ENCODE results near the gene GUCY1B1.

GUCY1B1 gene

DNA sequence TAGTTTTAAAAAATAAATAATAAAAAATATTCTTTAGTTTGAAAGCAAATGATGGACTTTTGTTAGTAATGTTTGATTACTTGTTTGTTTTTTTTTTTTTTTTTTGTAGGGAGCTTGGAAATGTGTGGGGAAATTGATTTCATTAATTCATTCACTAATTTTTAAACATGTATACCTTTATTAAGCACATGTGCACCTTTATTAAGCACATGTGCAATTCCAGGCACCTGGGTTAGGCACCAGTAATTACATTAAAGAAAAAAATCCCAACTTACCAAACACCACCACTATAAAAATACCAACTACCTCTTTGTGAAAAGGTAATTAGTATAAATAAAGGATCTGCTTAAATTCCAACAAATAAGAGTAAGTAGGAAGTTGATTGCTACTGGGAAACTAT, 9.5 kb downstream of the GUCY1B1 start:
- H3K4me3 ChIP-seq (ENCODE audit: low read depth, low read length) = no peak overlapping the region
- TF ChIP-seq, protein P1, sequence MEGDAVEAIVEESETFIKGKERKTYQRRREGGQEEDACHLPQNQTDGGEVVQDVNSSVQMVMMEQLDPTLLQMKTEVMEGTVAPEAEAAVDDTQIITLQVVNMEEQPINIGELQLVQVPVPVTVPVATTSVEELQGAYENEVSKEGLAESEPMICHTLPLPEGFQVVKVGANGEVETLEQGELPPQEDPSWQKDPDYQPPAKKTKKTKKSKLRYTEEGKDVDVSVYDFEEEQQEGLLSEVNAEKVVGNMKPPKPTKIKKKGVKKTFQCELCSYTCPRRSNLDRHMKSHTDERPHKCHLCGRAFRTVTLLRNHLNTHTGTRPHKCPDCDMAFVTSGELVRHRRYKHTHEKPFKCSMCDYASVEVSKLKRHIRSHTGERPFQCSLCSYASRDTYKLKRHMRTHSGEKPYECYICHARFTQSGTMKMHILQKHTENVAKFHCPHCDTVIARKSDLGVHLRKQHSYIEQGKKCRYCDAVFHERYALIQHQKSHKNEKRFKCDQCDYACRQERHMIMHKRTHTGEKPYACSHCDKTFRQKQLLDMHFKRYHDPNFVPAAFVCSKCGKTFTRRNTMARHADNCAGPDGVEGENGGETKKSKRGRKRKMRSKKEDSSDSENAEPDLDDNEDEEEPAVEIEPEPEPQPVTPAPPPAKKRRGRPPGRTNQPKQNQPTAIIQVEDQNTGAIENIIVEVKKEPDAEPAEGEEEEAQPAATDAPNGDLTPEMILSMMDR (IDR thresholded peaks at IDR 0.05; ENCODE audit: borderline replicate concordance, insufficient read depth, low read depth, low read length) = no peak

- TF ChIP-seq, protein P1 (IDR thresholded peaks at IDR 0.05; ENCODE audit: borderline replicate concordance, insufficient read depth, low read depth, low read length) = no peak
These were observed 10.3 kb downstream of the GUCY1B1 start for GRCh38 chr4:155769090-155769489.

DNA sequence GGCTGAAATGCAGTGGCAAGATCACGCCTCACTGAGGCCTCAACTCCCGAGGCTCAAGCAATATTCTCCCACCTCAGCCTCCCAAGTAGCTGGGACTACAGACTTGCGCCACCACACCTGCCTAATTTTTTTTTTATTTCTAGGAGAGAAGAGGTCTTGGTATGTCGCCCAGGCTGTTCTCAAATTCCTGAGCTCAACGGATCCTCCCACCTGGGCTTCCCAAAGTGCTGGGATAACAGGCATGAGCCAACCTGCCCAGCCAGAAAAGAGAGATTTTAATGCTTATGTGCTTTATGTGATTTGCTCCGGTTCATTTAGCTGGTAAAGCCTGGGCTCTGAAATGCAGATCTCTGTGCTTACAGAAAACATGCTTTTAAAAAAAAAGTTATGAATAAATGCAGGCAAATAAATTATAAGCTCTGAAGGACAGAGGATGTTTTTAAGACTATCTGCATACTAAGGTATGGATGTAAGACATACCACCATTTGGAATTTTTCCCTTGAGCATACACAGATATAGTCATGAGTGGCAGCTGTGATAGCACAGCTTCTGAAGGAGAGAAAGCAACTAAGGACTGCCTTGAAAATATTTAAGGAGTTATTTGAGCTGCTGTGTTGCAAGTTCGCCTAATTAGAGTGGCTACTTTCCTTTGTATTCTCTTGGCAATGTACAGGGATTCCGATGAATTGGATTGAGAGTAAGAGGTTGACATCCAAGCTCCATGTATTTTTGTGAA, 13.8 kb downstream of the GUCY1B1 start:
- TF ChIP-seq, protein P1 (IDR thresholded peaks at IDR 0.05; ENCODE audit: borderline replicate concordance, insufficient read depth, low read depth, low read length) = no peak
- no peak overlapping the region for H3K4me3 ChIP-seq (ENCODE audit: low read depth, low read length)

More at GRCh38 chr4:155769090-155769489, 10.3 kb downstream of the GUCY1B1 start:
- H3K4me3 ChIP-seq (ENCODE audit: low read depth, low read length) = no peak overlapping the region

GRCh38 chr4:155773196-155773800, 14.5 kb downstream of the GUCY1B1 start:
- TF ChIP-seq, protein P1 (IDR thresholded peaks at IDR 0.05; ENCODE audit: borderline replicate concordance, insufficient read depth, low read depth, low read length) = no peak

GRCh38 chr4:155774033-155774432, 15.2 kb downstream of the GUCY1B1 start:
- no peak overlapping the region for H3K4me3 ChIP-seq (ENCODE audit: low read depth, low read length)
- TF ChIP-seq, protein P1 (IDR thresholded peaks at IDR 0.05; ENCODE audit: borderline replicate concordance, insufficient read depth, low read depth, low read length) = no peak

More at GRCh38 chr4:155773196-155773800, 14.5 kb downstream of the GUCY1B1 start:
- H3K4me3 ChIP-seq (ENCODE audit: low read depth, low read length) = no peak overlapping the region

DNA sequence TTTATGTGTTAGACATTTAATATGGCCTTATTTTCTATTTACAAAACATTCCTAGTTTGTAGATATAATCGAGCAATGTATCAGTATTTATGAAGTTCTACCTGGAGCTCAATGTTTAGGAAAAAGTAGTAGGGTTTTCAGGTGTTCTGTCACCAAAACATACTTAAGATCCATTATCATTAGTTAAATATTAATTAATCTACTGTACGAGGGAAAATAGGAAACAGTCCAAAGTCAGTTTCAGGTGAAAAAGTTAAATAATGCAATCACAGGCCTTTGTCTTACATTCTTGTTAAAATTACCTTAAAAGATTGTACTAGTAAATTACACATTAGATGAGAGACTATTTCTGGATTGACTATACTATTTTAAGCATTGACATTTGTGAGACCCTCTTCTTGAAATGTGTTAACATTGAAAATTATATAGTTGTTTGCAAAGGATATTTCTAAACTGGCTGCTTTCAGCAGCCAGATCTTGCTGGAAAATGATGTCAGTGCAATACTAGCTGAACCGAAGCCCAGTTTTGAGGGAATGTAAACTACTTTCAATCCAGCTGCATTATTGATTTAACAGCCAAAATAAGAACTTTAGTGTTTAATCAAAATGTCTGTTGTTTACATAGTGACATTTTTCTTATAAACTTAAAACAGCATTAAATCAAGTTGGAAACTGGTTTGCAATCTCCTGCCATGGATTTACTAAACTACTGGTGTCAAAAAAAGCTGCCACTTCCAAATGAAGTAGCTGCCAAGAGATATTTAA, 19.3 kb downstream of the GUCY1B1 start:
- TF ChIP-seq, protein P1 (IDR thresholded peaks at IDR 0.05; ENCODE audit: borderline replicate concordance, insufficient read depth, low read depth, low read length) = no peak
- H3K4me3 ChIP-seq (ENCODE audit: low read depth, low read length) = no peak overlapping the region

All from GM12875 (cell line).